PC-9 (cell line): ENCODE data around the gene DSG3. TPM values are rescaled to one million over a fixed set of nuclear protein-coding genes. Genes with fewer than 3 reads are reported as not detected.

ENCODE experiments used
- BruUV-seq: library from RNA; stranded (reverse); fragments of 400-500 nt; replicated peaks from 2 replicates; lab custom pipeline; 2021; lab: Mats Ljungman, UMichigan
- CTCF ChIA-PET: fragments of 300-600 bp; sonication (Branson Sonifier 250); formaldehyde crosslinking; loops from one replicate; lab custom pipeline; 2022; ENCODE audit warnings: antibody characterized with exemption; lab: Charles Lee
- POLR2A ChIA-PET: fragments of 300-600 bp; sonication (Branson Sonifier 250); formaldehyde crosslinking; loops from one replicate; lab custom pipeline; 2022; ENCODE audit warnings: antibody characterized with exemption; ENCODE audit not compliant: unreplicated experiment; lab: Charles Lee
- DNase-seq, 2 experiments: peaks; one replicate each; pipeline versions ENCODE4 v3.0.0 to v3.0.0-alpha.2; 2015 to 2022; ENCODE audit warnings: mixed read lengths in 1 of 2
- H2AFZ ChIP-seq: fragments of 200-600 bp; sonication (generic); 2 replicates; pipeline ENCODE4 v1.8.1; 2017; ENCODE audit warnings: antibody characterized with exemption
- H3F3A ChIP-seq: fragments of 200-600 bp; sonication (generic); 2 replicates; pipeline ENCODE4 v1.8.1; 2017; ENCODE audit warnings: antibody characterized with exemption, mild to moderate bottlenecking, low read depth; ENCODE audit not compliant: insufficient read depth
- H3K27ac ChIP-seq: fragments of 200-600 bp; sonication (generic); 2 replicates; pipeline ENCODE4 v1.6.1; 2016; ENCODE audit warnings: mixed run types
- H3K27me3 ChIP-seq: fragments of 200-600 bp; sonication (generic); 2 replicates; pipeline ENCODE4 v1.6.1; 2016; ENCODE audit warnings: low read depth, mixed run types; ENCODE audit not compliant: insufficient read depth
- H3K36me3 ChIP-seq: fragments of 200-600 bp; sonication (generic); 2 replicates; pipeline ENCODE4 v1.6.1; 2016; ENCODE audit warnings: low read depth, mixed run types
- H3K4me1 ChIP-seq: fragments of 200-600 bp; sonication (generic); replicated peaks from 2 replicates; pipeline ENCODE4 v1.6.1; 2016; ENCODE audit warnings: mixed run types; ENCODE audit not compliant: insufficient read depth
- H3K4me2 ChIP-seq: fragments of 200-600 bp; sonication (generic); 2 replicates; pipeline ENCODE4 v1.6.1; 2017; ENCODE audit warnings: mixed run types
- H3K4me3 ChIP-seq: fragments of 200-600 bp; sonication (generic); 2 replicates; pipeline ENCODE4 v1.6.1; 2016; ENCODE audit warnings: mixed run types
- H3K79me2 ChIP-seq: fragments of 200-600 bp; sonication (generic); 2 replicates; pipeline ENCODE4 v1.6.1; 2017; ENCODE audit warnings: low read depth, mixed run types
- H3K9me2 ChIP-seq: fragments of 200-600 bp; sonication (generic); 2 replicates; pipeline ENCODE4 v1.8.1; 2017; ENCODE audit warnings: mild to moderate bottlenecking; ENCODE audit not compliant: insufficient read depth
- H3K9me3 ChIP-seq: fragments of 200-600 bp; sonication (generic); 2 replicates; pipeline ENCODE4 v1.8.1; 2016; ENCODE audit warnings: low read depth; ENCODE audit not compliant: insufficient read depth
- H4K20me1 ChIP-seq: fragments of 200-600 bp; sonication (generic); 2 replicates; pipeline ENCODE4 v1.8.1; 2017; ENCODE audit not compliant: insufficient read depth
- CTCF ChIP-seq: fragments of 200-600 bp; sonication (generic); conservative IDR thresholded peaks from 2 replicates; pipeline ENCODE4 v1.6.1; 2017; ENCODE audit warnings: mixed run types, antibody characterized with exemption, mild to moderate bottlenecking, moderate library complexity
- EZH2 ChIP-seq: fragments of 200-600 bp; sonication (generic); IDR thresholded peaks from 2 replicates; pipeline ENCODE4 v1.8.0; 2017; ENCODE audit warnings: antibody characterized with exemption, low read depth
- intact Hi-C: fragments of 100-400 bp; cut with micrococcal nuclease; formaldehyde crosslinking; loops from one replicate; pipeline ENCODE4 v1.10.0; 2022; ENCODE audit not compliant: unreplicated experiment
- total RNA-seq: library from RNA; stranded (reverse); gene quantifications from 2 replicates; pipeline ENCODE4 v1.2.3, GENCODE V29; 2021

Gene DSG3
- total RNA-seq, 1 experiment from 2014 or later = 0.13 TPM

GRCh38 chr18:31407649-31408048 is 39.9 kb upstream of the DSG3 start:
- Histone ChIP-seq H3K9me3 (no peaks in the 10 kb centered on the region), H3K27ac (no peak overlapping the region), H3F3A (no peaks in the 10 kb centered on the region), H3K79me2 (no peaks in the 10 kb centered on the region), H3K4me2 (no peak overlapping the region), H3K9me2 (no peaks in the 10 kb centered on the region), H3K36me3 (no peaks in the 10 kb centered on the region), H3K4me3 (no peak overlapping the region), H3K4me1 (no peaks in the 10 kb centered on the region), H3K27me3 (no peaks in the 10 kb centered on the region), H2AFZ (no peak overlapping the region), H4K20me1 (no peaks in the 10 kb centered on the region)
- no TSS peak for BruUV-seq
- POLR2A ChIA-PET = no interaction called here
- no peak for TF ChIP-seq CTCF
- no peak for TF ChIP-seq EZH2
- intact Hi-C loops = no loop called here
- DNase-seq = no peak
- CTCF ChIA-PET = no interaction called here

DNA sequence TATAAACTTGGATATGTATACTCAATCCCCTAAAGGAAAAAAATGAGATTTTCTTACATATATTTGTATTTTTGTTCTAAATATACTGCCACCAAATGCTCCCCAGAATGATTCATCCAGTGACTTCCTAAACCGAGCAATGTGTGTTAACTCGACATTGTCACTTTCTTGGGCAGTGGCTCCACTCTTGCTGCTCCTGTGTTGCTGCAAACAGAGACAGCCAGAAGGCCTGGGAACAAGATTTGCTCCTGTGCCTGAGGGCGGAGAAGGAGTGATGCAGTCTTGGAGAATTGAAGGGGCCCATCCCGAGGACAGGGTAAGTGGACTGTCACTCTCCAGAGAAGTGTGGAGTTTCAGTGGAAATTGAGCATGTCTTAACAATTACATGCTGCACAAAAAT is 38.3 kb upstream of the DSG3 start:
- no peak overlapping the region for H3K4me3 ChIP-seq
- no peak for DNase-seq
- TF ChIP-seq CTCF (no peak), EZH2 (no peak)
- BruUV-seq = no TSS peak
- POLR2A ChIA-PET = no interaction called here
- H3K36me3 ChIP-seq = no peaks in the 10 kb centered on the region
- H3K27me3 ChIP-seq = no peaks in the 10 kb centered on the region
- intact Hi-C loops = no loop called here
- H3K4me1 ChIP-seq = no peaks in the 10 kb centered on the region
- no peaks in the 10 kb centered on the region for H3K9me3 ChIP-seq
- no peaks in the 10 kb centered on the region for H3K9me2 ChIP-seq
- CTCF ChIA-PET = no interaction called here
- H3K27ac ChIP-seq = no peak overlapping the region
- no peak overlapping the region for H2AFZ ChIP-seq
- H3F3A ChIP-seq = no peaks in the 10 kb centered on the region
- H3K79me2 ChIP-seq = no peaks in the 10 kb centered on the region
- H4K20me1 ChIP-seq = no peaks in the 10 kb centered on the region
- no peak overlapping the region for H3K4me2 ChIP-seq

DNA sequence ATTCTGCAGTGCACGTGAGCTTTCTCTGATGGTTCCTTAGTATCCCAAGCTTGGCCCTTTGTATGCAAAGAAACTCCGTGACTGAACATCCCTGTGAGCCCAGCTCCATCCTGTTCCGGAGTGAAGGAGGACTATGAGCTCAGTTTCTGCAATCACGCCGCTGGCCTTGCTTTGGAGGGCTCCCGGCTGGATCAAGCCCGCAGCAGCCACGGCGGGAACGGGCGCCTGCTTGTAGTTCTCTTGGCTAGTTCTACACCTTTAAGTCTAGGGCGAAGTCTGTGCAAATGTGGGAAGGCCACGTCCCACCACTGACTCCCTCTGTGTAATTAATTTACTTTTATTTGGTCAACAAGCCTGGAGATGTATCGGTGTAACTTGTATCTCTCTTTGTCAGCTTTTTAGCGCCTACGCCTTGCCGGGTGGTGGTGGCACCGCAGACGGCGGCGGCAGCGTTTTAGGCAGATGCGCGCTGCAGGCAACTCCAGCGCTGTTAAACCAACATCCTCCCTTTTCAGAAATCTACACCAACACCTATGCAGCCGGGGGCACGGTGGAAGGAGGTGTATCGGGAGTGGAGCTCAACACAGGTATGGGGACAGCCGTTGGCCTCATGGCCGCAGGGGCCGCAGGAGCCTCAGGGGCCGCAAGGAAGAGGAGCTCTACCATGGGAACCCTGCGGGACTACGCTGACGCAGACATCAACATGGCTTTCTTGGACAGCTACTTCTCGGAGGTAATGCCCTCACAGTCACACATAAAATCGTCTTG is 36.6 kb upstream of the DSG3 start:
- DNase-seq = no peak
- Histone ChIP-seq H3K79me2 (no peaks in the 10 kb centered on the region), H3K4me2 (no peak overlapping the region), H3K27me3 (no peaks in the 10 kb centered on the region), H3K4me3 (no peak overlapping the region), H3K27ac (no peak overlapping the region), H3K36me3 (no peaks in the 10 kb centered on the region), H2AFZ (no peak overlapping the region), H4K20me1 (no peaks in the 10 kb centered on the region), H3F3A (no peaks in the 10 kb centered on the region), H3K9me3 (no peaks in the 10 kb centered on the region), H3K4me1 (no peaks in the 10 kb centered on the region), H3K9me2 (no peaks in the 10 kb centered on the region)
- intact Hi-C loops = loop anchor here (10.0 kb wide), 1 partner anchor 436 kb away; no protein-coding TSS in a partner anchor
- TF ChIP-seq EZH2 = no peak
- no peak for TF ChIP-seq CTCF
- ChIA-PET CTCF (no interaction called here), POLR2A (interaction anchor here (0.5 kb wide), 1 partner anchor 433 kb away, joined by 15 read pairs; no protein-coding TSS in a partner anchor)
- no TSS peak for BruUV-seq
